Esophagus muscularis mucosa (tissue), 4 donors: ENCODE data around the gene CCDC187. TPM values are rescaled to one million over a fixed set of nuclear protein-coding genes. Genes with fewer than 3 reads are reported as not detected.

Source experiments
- DNase-seq: peaks from one replicate; pipeline ENCODE4 v3.0.0-alpha.2; 2017; ENCODE audit errors: extremely low spot score
- H3K27ac ChIP-seq, 4 donors: fragments of 200-600 bp; sonication (generic); replicated peaks in 1 of 4; 1 replicate in 3 of 4; 2 replicates in 1 of 4; pipeline ENCODE4 v1.5.1; 2016 to 2019; ENCODE audit warnings: mild to moderate bottlenecking in 1 of 4
- H3K27me3 ChIP-seq, 4 donors: fragments of 200-600 bp; sonication (generic); one replicate each; pipeline versions ENCODE4 v1.5.1 to v1.6.0; 2016 to 2019
- H3K36me3 ChIP-seq, 4 donors: fragments of 200-600 bp; sonication (generic); one replicate each; pipeline ENCODE4 v1.5.1; 2016 to 2019
- H3K4me1 ChIP-seq, 4 donors: fragments of 200-600 bp; sonication (generic); one replicate each; pipeline ENCODE4 v1.5.1; 2016 to 2019
- H3K4me3 ChIP-seq, 4 donors: fragments of 200-600 bp; sonication (generic); 1 replicate in 2 of 4; 2 replicates in 2 of 4; pipeline ENCODE4 v1.5.1; 2016 to 2019; ENCODE audit warnings: mild to moderate bottlenecking in 4 of 4, moderate library complexity in 1 of 4
- H3K9me3 ChIP-seq, 4 donors: fragments of 200-600 bp; sonication (generic); 1 replicate in 3 of 4; 2 replicates in 1 of 4; pipeline ENCODE4 v1.5.1; 2016 to 2019
- EP300 ChIP-seq: sonication (generic); formaldehyde crosslinking; IDR thresholded peaks from one replicate; pipeline ENCODE4 v1.6.1; 2017; ENCODE audit warnings: antibody characterized with exemption
- POLR2A ChIP-seq: fragments of 450-650 bp; IDR thresholded peaks from one replicate; pipeline ENCODE4 v1.6.1; 2017; ENCODE audit warnings: antibody characterized with exemption, moderate library complexity, mild to moderate bottlenecking, low read depth
- POLR2AphosphoS5 ChIP-seq, 2 donors: sonication (generic); formaldehyde crosslinking; IDR thresholded peaks; one replicate each; pipeline ENCODE4 v1.6.1; 2017; ENCODE audit warnings: antibody characterized with exemption in 2 of 2
- WGBS: methylation state at CpG from one replicate; pipeline ENCODE4 v1.1.5; 2018; 5-methylcytosine and 5-hydroxymethylcytosine counted together
- intact Hi-C: fragments of 100-400 bp; cut with DNase I; formaldehyde crosslinking; loops from one replicate; pipeline ENCODE4 v1.15.1; 2023
- total RNA-seq, 4 donors: library from RNA; depleted of rRNA; stranded (reverse); fragments of >200 nt; gene quantifications; one replicate each; pipeline versions ENCODE4 v1.1.0 to v1.2.1, GENCODE V29; 2016
- TF ChIP-seq, protein P1 (sequence below), 3 experiments: fragments of 200-600 bp in 2 of 3; fragments of 450-650 bp in 1 of 3; sonication (generic) in 2 of 3; IDR thresholded peaks; one replicate each; pipeline ENCODE4 v1.5.1; 2017 to 2019; ENCODE audit warnings: antibody characterized with exemption in 3 of 3, mild to moderate bottlenecking in 2 of 3, moderate library complexity in 1 of 3

CCDC187 gene
- total RNA-seq, 4 donors from 2014 or later: not detected

DNA sequence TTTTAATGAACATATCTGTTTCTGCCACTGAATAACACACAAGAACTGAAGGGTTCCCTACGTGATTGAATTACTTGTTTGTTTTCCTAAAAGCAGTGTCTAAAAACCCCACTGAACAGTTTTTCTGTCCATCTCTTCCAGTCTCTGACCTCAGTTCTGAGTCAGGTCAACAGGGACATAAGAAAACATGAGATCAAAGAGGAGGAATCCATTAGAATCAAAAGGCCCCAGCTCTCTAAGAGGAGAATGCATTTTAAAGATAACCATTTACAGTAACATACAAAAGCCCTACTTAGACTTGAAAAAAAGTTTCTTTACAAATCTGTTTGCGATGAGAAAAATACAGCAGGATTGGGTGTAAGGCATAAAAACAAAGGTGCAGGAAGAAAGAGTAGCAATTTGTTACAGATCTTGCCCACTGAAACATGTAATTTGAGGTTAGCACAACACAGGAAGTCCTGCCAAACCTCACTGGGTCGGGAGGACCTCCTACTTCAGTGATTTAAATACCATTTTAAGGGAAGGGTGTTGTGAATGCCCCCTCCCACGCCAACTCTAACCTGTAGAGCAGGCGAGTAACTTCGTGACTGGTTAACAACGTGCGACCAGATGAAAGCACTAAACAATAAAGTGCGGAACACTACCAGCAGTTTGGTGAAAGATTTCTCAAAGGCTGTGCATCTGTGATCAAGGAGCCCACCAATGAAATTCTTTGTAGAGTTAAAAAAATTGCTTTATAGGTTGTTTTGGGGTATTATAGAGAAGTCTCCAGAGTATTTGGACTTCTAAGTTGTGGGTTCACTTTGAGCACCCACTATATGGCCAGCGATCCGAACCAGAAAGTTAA, 59.5 kb downstream of the CCDC187 start:
- H3K36me3 ChIP-seq: peaks cover 0 to 4% (median 0%) of the 10 kb centered on the region in 4 donors
- H3K4me1 ChIP-seq: peaks cover 33 to 49% (median 36%) of the 10 kb centered on the region in 4 donors
- H3K27ac ChIP-seq: no peak overlapping the region
- peak overlapping the region; percentile 80 to 92 (median 88) for H3K4me3 ChIP-seq
- no peaks in the 10 kb centered on the region for H3K9me3 ChIP-seq
- no peak for DNase-seq
- no peaks in the 10 kb centered on the region for H3K27me3 ChIP-seq
- intact Hi-C loops: no loop called here
- no peak for TF ChIP-seq POLR2A
- TF ChIP-seq EP300: no peak
- TF ChIP-seq, protein P1, sequence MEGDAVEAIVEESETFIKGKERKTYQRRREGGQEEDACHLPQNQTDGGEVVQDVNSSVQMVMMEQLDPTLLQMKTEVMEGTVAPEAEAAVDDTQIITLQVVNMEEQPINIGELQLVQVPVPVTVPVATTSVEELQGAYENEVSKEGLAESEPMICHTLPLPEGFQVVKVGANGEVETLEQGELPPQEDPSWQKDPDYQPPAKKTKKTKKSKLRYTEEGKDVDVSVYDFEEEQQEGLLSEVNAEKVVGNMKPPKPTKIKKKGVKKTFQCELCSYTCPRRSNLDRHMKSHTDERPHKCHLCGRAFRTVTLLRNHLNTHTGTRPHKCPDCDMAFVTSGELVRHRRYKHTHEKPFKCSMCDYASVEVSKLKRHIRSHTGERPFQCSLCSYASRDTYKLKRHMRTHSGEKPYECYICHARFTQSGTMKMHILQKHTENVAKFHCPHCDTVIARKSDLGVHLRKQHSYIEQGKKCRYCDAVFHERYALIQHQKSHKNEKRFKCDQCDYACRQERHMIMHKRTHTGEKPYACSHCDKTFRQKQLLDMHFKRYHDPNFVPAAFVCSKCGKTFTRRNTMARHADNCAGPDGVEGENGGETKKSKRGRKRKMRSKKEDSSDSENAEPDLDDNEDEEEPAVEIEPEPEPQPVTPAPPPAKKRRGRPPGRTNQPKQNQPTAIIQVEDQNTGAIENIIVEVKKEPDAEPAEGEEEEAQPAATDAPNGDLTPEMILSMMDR (IDR thresholded peaks at IDR 0.05): no peak
- WGBS: 44% methylated on average over 11 of the region's 11 CpGs

DNA sequence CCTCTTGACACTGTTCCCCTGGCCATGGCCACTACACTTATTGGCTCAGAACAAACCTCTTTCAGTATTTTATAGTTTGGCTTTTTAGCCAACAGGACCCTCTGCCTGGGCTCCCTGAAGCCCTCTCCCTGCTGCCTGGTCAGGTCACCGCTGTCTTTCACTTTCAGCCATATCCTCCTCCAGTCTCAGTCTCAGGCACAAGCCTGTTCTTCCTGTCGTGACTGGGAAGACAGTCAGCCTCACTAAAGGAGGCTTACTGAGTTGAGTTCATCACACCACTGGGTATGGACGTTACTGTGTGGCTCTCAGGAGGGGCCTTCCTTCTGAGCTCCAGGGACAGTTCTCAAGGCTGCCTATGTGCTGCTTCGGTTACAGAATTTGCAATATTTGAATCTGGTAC, 60.3 kb downstream of the CCDC187 start:
- Histone ChIP-seq H3K9me3 (no peaks in the 10 kb centered on the region), H3K36me3 (peaks cover 0 to 4% (median 0%) of the 10 kb centered on the region in 4 donors), H3K4me3 (no peak overlapping the region), H3K27ac (no peak overlapping the region), H3K27me3 (no peaks in the 10 kb centered on the region), H3K4me1 (peaks cover 36 to 55% (median 40%) of the 10 kb centered on the region in 4 donors)
- 76% methylated on average over 4 of the region's 4 CpGs for WGBS
- TF ChIP-seq, protein P1 (IDR thresholded peaks at IDR 0.05): no peak
- no peak for TF ChIP-seq POLR2AphosphoS5 (IDR thresholded peaks at IDR 0.05)
- no peak for TF ChIP-seq EP300
- intact Hi-C loops: no loop called here
- DNase-seq: no peak

DNA sequence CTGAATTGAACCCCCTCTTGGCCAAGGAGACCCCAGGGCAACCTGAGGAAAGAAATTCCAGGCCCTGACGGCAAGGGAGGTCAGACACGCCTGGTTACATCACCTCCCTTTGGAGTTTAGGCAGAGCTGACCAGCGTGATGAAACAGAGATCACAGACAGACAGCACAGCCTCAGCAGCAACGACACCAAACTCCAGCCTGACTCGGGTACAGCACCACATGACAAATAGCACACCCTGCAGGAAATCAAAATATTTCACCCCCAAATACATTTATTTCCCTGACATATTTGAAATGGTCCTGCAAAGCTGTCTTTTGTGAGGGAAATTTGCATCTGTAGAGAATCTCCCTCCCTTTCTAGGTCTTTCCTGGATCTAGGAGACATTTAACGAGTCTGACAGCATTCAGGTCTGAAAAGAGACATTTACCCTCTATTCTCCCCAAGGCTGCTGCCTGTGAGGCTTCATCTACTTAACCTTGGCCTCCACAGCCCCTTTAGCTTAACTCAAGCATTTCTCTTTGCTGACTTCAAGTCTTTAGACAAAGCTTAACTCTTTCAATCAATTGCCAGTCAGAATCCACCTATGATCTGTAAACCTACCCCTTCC, 60.9 kb downstream of the CCDC187 start:
- no peak for DNase-seq
- no peak overlapping the region for H3K27ac ChIP-seq
- intact Hi-C loops: no loop called here
- peaks cover 0 to 4% (median 0%) of the 10 kb centered on the region in 4 donors for H3K36me3 ChIP-seq
- peaks cover 36 to 59% (median 43%) of the 10 kb centered on the region in 4 donors for H3K4me1 ChIP-seq
- WGBS: 79% methylated on average over 6 of the region's 6 CpGs
- TF ChIP-seq POLR2AphosphoS5 (IDR thresholded peaks at IDR 0.05) (no peak), POLR2A (no peak), EP300 (no peak)
- TF ChIP-seq, protein P1 (IDR thresholded peaks at IDR 0.05): no peak
- no peak overlapping the region for H3K4me3 ChIP-seq
- H3K27me3 ChIP-seq: no peaks in the 10 kb centered on the region
- H3K9me3 ChIP-seq: no peaks in the 10 kb centered on the region

DNA sequence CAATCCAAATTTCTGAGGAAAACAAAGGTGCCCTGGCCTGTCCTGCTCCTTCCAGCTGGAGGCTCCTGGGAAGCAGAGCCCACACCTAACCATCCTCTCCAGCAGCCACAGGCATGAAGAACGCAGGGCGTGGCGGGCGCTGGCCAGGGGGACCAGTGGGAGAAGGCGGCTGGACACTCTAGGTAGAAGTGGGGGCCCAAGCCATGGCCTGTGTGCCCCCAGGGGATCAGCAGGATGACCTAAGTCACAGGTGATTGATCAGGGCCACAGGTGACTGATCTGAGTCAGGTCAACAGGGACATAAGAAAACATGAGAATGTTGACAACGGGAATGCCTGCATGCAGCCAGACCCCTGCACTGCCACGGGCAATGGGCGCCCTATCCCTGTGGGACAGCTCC, 61.6 kb downstream of the CCDC187 start:
- Histone ChIP-seq H3K36me3 (peaks cover 0 to 8% (median 2%) of the 10 kb centered on the region in 4 donors), H3K4me1 (peaks cover 36 to 59% (median 44%) of the 10 kb centered on the region in 4 donors), H3K9me3 (no peaks in the 10 kb centered on the region), H3K27me3 (no peaks in the 10 kb centered on the region), H3K27ac (no peak overlapping the region), H3K4me3 (no peak overlapping the region)
- intact Hi-C loops: no loop called here
- TF ChIP-seq, protein P1 (IDR thresholded peaks at IDR 0.05): no peak
- no peak for TF ChIP-seq EP300
- TF ChIP-seq POLR2AphosphoS5 (IDR thresholded peaks at IDR 0.05): no peak
- TF ChIP-seq POLR2A: no peak
- WGBS: 92% methylated on average over 5 of the region's 8 CpGs
- no peak for DNase-seq
